ELF-1 (cell line): Measurements from ENCODE around the gene CYGB.
"Not testable (repeated sequence)": the region's sequence is repeated elsewhere in the genome, so short reads cannot be mapped to it uniquely, and the experiment has no call there.

Source experiments
- DNase-seq: peaks from one replicate; pipeline ENCODE4 v3.0.0-alpha.2; 2016; ENCODE audit warnings: low read depth, low spot score

The CYGB gene

DNA sequence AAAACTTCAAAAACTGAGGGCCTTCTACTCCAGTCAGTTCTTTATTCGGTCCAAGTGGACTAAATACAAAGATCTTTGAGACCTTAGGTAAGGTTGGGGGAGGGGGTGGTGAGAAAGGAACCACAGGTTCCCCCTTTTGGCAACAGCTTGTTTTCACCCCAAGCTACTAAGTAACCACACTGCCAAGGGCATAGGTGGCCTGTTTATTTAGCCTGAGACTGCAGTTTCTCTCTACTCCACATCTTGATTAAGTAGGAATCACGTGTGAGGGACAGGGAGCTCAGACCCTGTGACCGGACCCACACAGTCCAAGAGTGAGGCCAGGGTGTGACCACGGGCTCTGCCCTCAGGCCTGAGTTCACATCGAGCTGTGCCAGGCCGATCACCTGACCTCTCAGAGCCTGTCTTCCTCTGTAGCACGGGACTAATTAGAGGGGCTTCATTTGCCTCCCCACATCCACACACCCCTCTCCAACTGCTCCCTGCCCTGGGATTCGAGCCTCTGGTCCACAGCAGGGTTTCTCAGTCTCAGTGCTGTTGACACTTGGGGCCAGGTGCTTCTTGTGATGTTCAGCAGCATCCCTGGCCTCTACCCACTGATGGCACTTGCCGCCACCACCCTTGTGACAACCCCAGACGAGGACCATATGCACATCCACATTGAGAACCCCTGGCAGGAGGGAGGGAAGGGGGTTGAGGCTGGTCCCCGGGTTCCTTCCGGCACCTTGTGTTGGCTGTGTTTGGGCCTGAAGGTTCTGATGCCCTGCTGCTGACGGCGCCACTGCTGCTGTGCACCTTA lies 30.3 kb upstream of the CYGB start:
- no peak for DNase-seq

- DNase-seq = no peak
Observed at GRCh38 chr17:76566988-76567431, 29.5 kb upstream of the CYGB start.

DNA sequence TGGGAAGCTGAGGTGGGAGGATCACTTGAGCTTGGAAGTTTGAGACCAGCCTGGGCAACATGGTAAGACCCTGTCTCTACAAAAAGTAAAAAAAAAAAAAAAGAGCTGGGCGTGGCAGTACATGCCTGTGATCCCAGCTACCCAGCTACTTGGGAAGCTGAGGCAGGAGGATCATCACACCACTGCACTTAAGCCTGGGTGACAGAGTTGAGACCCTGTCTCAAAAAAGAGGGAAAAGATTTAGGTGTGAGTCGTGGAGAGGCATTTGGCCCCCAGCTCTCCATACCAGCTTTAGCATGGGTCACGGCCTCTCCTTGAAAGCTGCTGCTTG lies 29.1 kb upstream of the CYGB start:
- DNase-seq = no peak

DNA sequence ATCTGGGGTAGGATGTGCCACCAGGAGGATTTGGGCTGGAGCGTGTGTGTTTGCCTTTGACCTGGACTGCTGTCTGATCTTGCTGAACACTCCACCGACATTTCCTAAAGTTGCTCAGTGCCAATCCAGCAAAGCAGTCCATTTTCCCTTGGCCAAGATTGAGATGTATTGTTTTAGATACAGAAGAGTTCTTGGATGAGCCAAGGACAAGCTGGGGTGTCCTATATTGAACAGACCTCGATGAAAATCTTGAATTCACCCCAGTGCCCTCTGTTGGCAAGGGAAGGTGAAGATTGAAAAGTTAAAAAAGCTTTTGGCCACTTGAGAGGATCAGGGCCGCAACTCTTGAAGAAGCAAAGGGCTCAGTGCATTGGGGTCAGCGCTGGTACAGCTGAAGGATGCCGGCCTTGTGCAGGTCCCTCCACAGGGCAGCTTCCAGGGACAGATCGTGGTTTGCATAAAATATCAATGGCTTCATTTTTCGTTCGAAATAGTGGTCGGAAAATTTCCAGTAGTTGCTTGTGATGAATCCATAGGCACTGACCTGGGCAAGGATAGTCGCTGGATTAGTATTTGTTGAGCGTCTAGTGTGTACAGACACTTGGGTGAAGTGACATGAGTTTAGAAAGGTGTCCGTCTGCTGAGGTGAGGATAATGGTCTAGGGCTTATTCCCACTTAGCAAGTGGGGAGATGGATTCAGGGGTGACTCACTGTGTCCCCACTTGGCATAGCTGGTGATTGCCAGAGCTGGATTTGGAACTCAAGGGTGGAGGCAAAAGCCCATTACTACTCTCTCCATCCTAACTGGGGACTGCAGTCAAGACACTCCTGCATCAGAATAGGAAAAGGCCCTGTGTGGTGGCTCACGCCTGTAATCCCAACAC lies 28.5 kb upstream of the CYGB start:
- no peak for DNase-seq

DNA sequence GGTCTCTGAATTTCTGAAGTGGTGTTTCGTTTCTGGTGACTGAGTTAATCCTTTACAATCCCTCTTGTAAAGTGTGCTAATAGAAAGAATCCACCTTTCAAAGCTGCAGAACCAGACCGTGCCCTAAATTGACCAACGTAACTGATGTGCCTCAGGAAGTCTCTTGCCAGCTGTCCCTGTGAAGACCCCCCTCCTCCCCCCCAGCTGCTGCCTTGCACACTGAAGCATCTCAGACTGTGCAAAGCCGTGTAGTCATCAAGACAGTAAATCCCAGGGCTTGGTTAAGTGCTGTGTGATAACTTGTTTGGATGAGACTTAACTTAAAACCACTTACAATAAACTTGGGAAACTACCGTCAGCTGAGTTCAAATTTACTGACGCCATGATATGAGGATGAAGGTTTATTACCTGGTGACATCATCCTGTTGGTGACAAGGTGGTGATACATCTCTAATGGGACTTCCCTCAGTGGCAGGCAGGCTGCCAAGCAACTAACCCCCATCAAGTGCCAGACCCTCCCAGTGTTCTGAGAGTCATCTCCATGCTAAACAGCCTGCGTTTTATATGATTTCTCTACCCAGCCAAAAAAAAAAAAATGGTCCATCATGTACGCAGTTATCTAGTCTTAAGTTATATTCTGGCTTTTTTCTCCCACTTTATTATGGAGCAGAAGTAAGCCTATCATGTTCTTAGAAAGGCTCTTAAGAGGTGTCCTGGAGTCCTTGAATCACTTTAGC lies 27.6 kb upstream of the CYGB start:
- not testable (repeated sequence) for DNase-seq

- DNase-seq = not testable (repeated sequence)
Observed at GRCh38 chr17:76563359-76563758, 25.9 kb upstream of the CYGB start.

DNA sequence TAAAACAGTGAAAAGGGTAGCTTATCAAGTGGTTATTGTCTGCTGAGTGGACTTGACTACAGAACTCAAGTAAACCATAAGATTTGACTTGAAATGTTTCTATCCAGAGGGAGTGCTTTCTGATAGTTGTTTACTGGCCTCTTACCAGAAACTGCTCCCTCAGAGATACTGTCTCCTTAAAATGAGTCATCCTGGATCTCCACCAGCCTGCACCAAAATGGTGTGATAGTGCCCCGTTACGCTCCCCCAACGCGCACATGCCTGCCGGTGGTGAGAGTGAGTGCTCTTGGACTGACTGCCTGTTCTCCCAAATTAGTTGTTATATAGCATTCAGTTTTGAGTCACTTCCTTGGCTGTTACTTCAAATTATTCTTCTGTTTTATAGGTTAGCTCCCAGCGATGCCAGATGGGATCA lies 25.2 kb upstream of the CYGB start:
- DNase-seq = no peak

DNA sequence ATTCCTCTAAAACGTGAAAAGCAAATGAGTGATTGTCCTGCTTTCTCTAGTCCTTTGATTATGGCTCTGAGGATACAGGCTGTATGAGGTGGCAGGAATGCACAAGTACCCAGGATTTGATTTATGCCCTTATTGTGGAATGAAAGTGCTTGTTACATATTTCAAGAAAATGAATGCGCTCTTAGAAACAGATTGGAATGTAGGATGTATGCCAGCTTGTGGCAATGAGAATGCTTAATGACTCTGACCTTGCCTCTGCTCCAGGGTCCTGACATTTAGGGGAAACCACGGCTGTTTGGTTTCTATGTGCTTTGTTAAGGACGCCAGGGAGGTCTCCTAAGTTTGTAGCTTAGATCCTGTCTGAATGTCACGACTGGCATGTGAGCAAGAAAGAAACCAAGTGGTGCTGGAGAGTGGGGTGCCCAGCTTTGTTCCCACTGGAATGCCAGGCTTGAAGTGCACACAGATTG lies 24.3 kb upstream of the CYGB start:
- no peak for DNase-seq

- no peak for DNase-seq
Observed at GRCh38 chr17:76561332-76561731, 23.8 kb upstream of the CYGB start.

DNA sequence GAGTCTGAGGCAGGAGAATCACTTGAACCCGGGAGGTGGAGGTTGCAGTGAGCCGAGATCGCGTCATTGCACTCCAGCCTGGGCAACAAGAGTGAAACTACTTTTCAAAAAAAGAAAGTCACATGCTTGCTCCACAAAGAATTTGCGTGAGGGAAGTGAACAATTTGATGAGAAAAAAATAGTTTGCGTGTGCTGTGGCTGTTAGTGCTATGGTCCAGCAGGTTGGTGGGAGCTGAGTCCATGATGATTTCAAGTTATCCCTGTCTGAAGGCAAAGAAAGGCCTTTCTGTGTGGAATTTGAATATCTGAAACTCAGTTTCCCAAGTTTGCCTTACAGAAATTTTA lies 23.3 kb upstream of the CYGB start:
- no peak for DNase-seq

GRCh38 chr17:76560036-76560876 lies 22.7 kb upstream of the CYGB start:
- DNase-seq = no peak

DNA sequence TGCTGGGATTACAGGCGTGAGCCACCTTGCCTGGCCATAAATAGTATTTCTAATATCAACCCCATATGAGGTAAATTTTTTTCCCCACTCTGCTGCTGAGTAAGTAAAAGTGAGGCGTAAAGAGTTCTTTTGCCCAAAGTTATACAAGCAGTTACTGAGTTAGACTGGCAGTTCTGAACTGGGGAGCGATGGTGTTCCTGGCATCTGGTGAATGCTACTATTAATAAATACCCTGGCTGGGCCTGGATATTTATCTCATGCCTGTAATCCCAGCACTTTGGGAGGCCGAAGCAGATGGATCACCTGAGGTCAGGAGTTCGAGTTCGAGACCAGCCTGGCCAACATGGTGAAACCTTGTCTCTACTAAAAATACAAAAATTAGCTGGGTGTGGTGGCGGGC lies 22.0 kb upstream of the CYGB start:
- DNase-seq = not testable (repeated sequence)

GRCh38 chr17:76558198-76559095 lies 20.9 kb upstream of the CYGB start:
- DNase-seq = no peak

DNA sequence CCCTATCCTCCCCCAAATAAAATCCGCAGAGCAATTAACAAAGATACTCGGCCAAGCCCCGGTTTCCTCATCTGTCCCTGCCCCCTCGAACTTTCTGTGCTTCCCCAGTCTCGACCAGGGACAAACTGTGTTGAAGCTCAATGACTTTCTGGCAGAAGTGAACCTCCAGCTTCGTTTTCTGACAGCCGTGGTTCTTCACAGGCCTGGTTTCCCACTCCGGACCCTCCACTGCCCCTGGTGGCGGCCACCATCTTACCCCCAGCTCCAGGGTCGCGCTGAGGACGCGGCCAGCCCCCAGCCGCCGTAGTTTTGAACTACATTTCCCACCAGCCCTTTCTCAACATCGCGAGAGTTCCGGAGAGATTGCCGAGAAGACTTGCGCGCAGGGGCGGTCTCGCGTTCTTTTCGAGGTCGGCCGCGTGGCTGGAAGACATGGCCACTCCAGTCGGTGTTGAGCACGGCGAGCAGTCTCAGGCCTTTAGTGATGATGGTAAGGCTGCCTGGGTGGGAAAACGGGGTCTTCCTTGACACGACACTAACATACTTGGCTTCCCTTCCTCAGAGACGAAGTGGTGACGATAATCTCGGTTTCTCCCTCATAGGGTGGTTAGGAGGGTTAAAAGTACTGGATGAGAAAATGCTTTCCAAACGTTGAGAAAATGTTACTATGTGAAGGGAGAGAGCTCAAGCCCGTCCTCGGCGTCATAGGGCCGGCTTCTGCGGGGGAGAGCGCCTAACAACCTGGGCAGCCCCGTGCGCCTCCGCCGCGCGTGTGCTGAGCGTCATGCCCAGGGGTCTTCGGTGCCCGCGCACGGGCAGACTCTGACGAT lies 20.1 kb upstream of the CYGB start:
- peak; percentile 99 for DNase-seq

DNA sequence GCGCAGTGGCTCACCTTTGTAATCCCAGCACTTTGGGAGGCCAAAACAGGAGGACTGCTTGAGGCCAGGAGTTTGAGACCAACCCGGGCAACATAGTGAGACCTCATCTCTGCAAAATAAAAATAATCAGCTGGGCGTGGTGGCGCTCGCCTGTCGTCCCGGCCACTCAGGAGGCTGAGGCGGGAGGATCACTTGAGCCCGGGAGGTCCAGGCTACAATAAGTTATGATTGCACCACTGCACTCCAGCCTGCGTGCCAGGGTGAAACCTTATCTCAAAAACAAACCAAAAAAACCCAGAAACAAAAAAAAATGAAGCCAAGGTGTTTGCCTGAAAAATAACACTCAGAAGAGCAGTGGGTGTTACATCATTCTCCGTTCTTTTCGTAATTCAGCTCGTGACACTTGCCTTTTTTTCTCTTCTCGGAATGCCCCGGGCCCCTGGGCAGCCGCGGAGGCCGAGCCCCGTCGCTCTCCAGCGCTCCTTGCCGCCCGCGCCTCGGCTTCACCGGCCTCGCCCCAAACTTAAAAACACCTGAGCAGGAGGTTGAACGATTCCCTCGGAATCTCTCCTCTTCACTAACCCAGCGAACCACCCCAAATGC lies 19.4 kb upstream of the CYGB start:
- no peak for DNase-seq

DNA sequence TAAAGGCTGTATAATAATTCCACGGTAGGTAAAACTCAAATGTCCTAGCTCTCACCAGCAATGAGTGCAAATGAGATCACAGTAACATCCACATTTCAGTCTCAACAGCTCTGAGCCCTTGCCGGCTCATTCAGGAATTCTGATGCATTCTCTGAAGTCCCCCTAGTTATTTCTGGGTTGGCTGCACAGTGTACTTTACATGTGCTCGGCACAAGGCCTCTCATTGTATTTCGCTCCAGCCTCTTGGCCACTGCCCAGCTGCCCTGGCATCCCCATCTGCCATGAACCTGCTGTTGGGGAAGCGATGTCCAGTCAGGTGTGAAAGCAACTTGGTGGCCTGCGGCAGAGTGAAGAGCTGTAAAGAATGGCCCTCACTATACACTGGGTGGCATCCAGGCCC lies 16.6 kb upstream of the CYGB start:
- no peak for DNase-seq

GRCh38 chr17:76553178-76553908 lies 15.8 kb upstream of the CYGB start:
- no peak for DNase-seq

- no peak for DNase-seq
Observed at GRCh38 chr17:76551685-76552084, 14.2 kb upstream of the CYGB start.
